Skeletal muscle tissue (tissue), 5 donors: Measurements from ENCODE around the gene EYA2. TPM values are rescaled to one million over a fixed set of nuclear protein-coding genes. Genes with fewer than 3 reads are reported as not detected.

Experiments
- H3K27ac ChIP-seq: one replicate; pipeline ENCODE4 v1.7.0; 2013; ENCODE audit warnings: mild to moderate bottlenecking, low read depth, low read length, inconsistent platforms
- H3K27me3 ChIP-seq, 3 donors: one replicate each; pipeline ENCODE4 v1.7.0; 2013; ENCODE audit warnings: low read length in 3 of 3; ENCODE audit not compliant: control insufficient read depth in 3 of 3, insufficient read depth in 3 of 3
- H3K36me3 ChIP-seq, 3 donors: one replicate each; pipeline ENCODE4 v1.7.0; 2013; ENCODE audit warnings: low read length in 3 of 3; ENCODE audit not compliant: control insufficient read depth in 3 of 3, insufficient read depth in 3 of 3
- H3K4me1 ChIP-seq, 3 donors: one replicate each; pipeline ENCODE4 v1.7.0; 2013; ENCODE audit warnings: low read length in 3 of 3, mild to moderate bottlenecking in 3 of 3; ENCODE audit not compliant: control insufficient read depth in 3 of 3, insufficient read depth in 3 of 3
- H3K4me3 ChIP-seq, 3 donors: one replicate each; pipeline ENCODE4 v1.7.0; 2013; ENCODE audit warnings: low read length in 3 of 3
- H3K9ac ChIP-seq, 3 donors: one replicate each; pipeline ENCODE4 v1.7.0; 2013; ENCODE audit warnings: low read length in 3 of 3, mild to moderate bottlenecking in 3 of 3, moderate library complexity in 2 of 3, low read depth in 1 of 3
- H3K9me3 ChIP-seq, 3 donors: one replicate each; pipeline ENCODE4 v1.7.0; 2013; ENCODE audit warnings: low read length in 3 of 3; ENCODE audit not compliant: control insufficient read depth in 3 of 3
- small RNA-seq: library from RNA; depleted of rRNA; stranded (forward); fragments of <200 nt; gene quantifications from one replicate; pipeline ENCODE3, GENCODE V24; 2014
- total RNA-seq: library from RNA; depleted of rRNA; stranded (reverse); fragments of >200 nt; gene quantifications from one replicate; pipeline ENCODE4 v1.2.3, GENCODE V29; 2014
- donor health status: Osteomylitis.

EYA2 gene
- total RNA-seq, 1 donor from 2014 or later: 1.0 TPM

DNA sequence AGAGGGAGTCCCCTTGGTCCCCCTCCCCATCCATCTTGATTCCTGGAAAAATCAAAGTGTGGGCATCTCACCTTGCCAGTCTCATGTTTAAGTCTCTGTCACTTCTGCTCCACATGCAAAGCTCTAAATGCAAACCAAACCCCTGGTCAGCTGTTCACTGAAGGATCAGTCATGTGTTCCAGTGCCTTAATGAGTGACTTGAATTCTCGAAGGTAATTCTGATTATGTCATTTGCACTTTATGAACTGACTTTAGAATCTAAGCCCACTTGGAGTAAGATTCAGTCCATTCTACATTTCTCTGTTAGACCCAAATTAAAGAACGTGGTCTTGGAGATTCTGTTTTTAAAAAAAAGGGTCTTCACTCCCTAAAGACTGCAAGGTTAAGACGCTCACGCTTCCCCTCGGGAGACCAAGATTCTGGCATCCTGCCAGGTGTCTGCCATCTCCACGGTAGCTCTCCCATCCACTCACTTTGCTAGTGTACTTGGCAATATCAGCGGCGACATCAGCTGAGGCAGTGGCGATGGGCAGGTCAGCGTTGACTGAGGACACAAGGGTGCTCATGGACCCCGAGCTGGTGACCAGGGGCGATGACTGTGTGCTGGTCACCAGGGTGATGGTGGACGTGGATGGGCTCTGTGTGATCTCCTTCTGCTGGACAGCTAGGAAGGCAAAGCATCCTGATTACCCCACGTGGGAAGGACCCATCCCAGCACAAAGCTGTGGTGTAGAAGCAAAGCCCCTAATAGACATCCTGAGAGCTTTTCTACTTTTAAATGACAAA lies 341.4 kb downstream of the EYA2 start:
- Histone ChIP-seq H3K9ac (no peak overlapping the region), H3K9me3 (no peaks in the 10 kb centered on the region), H3K27me3 (no peaks in the 10 kb centered on the region), H3K4me1 (no peaks in the 10 kb centered on the region), H3K27ac (no peak overlapping the region), H3K4me3 (no peak overlapping the region), H3K36me3 (peaks cover 38 to 48% (median 43%) of the 10 kb centered on the region in 3 donors)

DNA sequence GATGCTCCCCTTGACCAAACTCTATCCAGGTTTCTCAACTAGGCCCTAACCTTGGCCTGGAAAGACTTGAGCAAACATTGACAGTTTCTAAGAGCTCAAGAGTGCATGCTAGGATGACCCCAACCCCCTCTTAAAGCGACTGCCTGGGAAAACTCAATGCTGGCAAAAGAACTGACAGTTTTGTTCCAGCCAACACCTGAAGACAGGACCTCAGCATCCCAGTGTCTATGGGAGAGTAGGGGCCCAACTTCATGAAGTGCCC lies 341.9 kb downstream of the EYA2 start:
- H3K9ac ChIP-seq: no peak overlapping the region
- no peaks in the 10 kb centered on the region for H3K4me1 ChIP-seq
- H3K27ac ChIP-seq: no peak overlapping the region
- H3K9me3 ChIP-seq: no peaks in the 10 kb centered on the region
- no peak overlapping the region for H3K4me3 ChIP-seq
- H3K27me3 ChIP-seq: no peaks in the 10 kb centered on the region
- H3K36me3 ChIP-seq: peaks cover 36 to 48% (median 44%) of the 10 kb centered on the region in 3 donors

DNA sequence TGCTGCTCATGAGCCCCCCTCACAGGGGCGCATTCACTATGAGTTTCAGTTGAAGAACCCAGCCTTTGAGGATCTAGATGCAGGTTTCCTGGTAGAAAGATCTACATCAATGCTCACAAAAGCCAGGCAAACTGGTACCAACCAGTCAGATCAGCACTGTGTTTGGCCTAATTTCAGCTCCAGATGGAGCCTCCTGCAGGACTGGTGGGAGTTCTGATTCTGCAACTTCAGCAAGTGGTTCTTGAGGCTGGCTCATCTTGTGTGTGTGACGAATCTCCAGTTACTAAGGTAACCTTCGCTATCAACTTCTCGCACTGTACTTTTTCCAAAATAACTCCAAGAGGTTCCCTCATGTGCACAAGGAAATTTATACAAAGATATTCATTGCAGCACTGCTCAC lies 343.1 kb downstream of the EYA2 start:
- no peak overlapping the region for H3K9ac ChIP-seq
- no peaks in the 10 kb centered on the region for H3K4me1 ChIP-seq
- no peak overlapping the region for H3K4me3 ChIP-seq
- H3K36me3 ChIP-seq: peaks cover 41 to 48% (median 47%) of the 10 kb centered on the region in 3 donors
- no peak overlapping the region for H3K27ac ChIP-seq
- H3K27me3 ChIP-seq: no peaks in the 10 kb centered on the region
- H3K9me3 ChIP-seq: no peaks in the 10 kb centered on the region

Small RNA genes within 50 kb of the gene (small RNA-seq; reads per million reads assigned to genes)
- gene MIR3616: not detected

Other genes with a start within 250 kb of the EYA2 start
- gene SLC13A3, start 243.4 kb upstream of the EYA2 start, total RNA-seq: 2.6 TPM
- gene TP53RK, start 205.4 kb upstream of the EYA2 start, total RNA-seq: 15.7 TPM
- gene SLC2A10, start 185.2 kb upstream of the EYA2 start, total RNA-seq: 24.0 TPM